ENCODE data around the gene SARS1. TPM values are rescaled to one million over a fixed set of nuclear protein-coding genes. Genes with fewer than 3 reads are reported as not detected.
"Not testable (repeated sequence)": the region's sequence is repeated elsewhere in the genome, so short reads cannot be mapped to it uniquely, and the experiment has no call there.

SARS1 gene
- total RNA-seq, 1 donor from 2014 or later: 153 TPM

- no peak for DNase-seq (ENCODE audit: extremely low read depth, low read depth, low spot score)
Measured at GRCh38 chr1:109272831-109273547, 59.3 kb downstream of the SARS1 start.

GRCh38 chr1:109273570-109274288 is 60.0 kb downstream of the SARS1 start:
- no peak for DNase-seq (ENCODE audit: extremely low read depth, low read depth, low spot score)

- DNase-seq (ENCODE audit: extremely low read depth, low read depth, low spot score): no peak
Measured at GRCh38 chr1:109274533-109275476, 61.1 kb downstream of the SARS1 start.

- no peak for DNase-seq (ENCODE audit: extremely low read depth, low read depth, low spot score)
Measured at GRCh38 chr1:109275706-109276345, 62.1 kb downstream of the SARS1 start.

GRCh38 chr1:109277434-109278204 is 63.9 kb downstream of the SARS1 start:
- DNase-seq (ENCODE audit: extremely low read depth, low read depth, low spot score): peak; percentile 36

GRCh38 chr1:109279615-109280278 is 66.0 kb downstream of the SARS1 start:
- DNase-seq (ENCODE audit: extremely low read depth, low read depth, low spot score): no peak

- no peak for DNase-seq (ENCODE audit: extremely low read depth, low read depth, low spot score)
Measured at GRCh38 chr1:109280862-109281261, 67.1 kb downstream of the SARS1 start.

- no peak for DNase-seq (ENCODE audit: extremely low read depth, low read depth, low spot score)
Measured at GRCh38 chr1:109281680-109282496, 68.2 kb downstream of the SARS1 start.

GRCh38 chr1:109282497-109282951 is 68.8 kb downstream of the SARS1 start:
- no peak for DNase-seq (ENCODE audit: extremely low read depth, low read depth, low spot score)

GRCh38 chr1:109282952-109283747 is 69.4 kb downstream of the SARS1 start, which contains the start of gene PSRC1:
PSRC1 (minus strand) TSS chr1:109283145.
- peak; percentile 39 for DNase-seq (ENCODE audit: extremely low read depth, low read depth, low spot score)

- DNase-seq (ENCODE audit: extremely low read depth, low read depth, low spot score): no peak
Measured at GRCh38 chr1:109283748-109284600, 70.3 kb downstream of the SARS1 start.

- not testable (repeated sequence) for DNase-seq (ENCODE audit: extremely low read depth, low read depth, low spot score)
Measured at GRCh38 chr1:109286762-109287161, 73.0 kb downstream of the SARS1 start.

Other genes starting within 250 kb of the SARS1 start
- gene WDR47, start 171.8 kb upstream of the SARS1 start, total RNA-seq: 18.3 and 25.2 TPM in 2 replicates
- 34.6 and 48.0 TPM in 2 replicates for gene TAF13, start 137.9 kb upstream of the SARS1 start, total RNA-seq
- gene TMEM167B, start 123.2 kb upstream of the SARS1 start, total RNA-seq: 10.8 and 16.9 TPM in 2 replicates
- gene ELAPOR1, start 99.8 kb upstream of the SARS1 start, total RNA-seq: 0.29 and 0.41 TPM in 2 replicates
- 4.3 and 5.1 TPM in 2 replicates for gene CELSR2, start 35.6 kb downstream of the SARS1 start, total RNA-seq
- gene PSRC1, start 69.2 kb downstream of the SARS1 start, total RNA-seq: 6.9 and 10.5 TPM in 2 replicates
- not detected in 2 replicates for gene MYBPHL, start 93.1 kb downstream of the SARS1 start, total RNA-seq
- 31.4 and 55.9 TPM in 2 replicates for gene SORT1, start 184.0 kb downstream of the SARS1 start, total RNA-seq
- gene PSMA5, start 212.5 kb downstream of the SARS1 start, total RNA-seq: 58.8 TPM in 2 replicates